Measurements from ENCODE around the gene POLD1.

POLD1 gene

GRCh38 chr19:50406156-50406820 is 22.1 kb downstream of the POLD1 start:
- Histone ChIP-seq H3K4me3 (ENCODE audit: insufficient read depth, low read length, poor library complexity, severe bottlenecking) (no peak overlapping the region), H3K9me3 (ENCODE audit: insufficient read depth, low read length) (no peaks in the 10 kb centered on the region), H3K79me2 (ENCODE audit: insufficient read depth, low read length) (no peaks in the 10 kb centered on the region), H4K20me1 (ENCODE audit: low read depth, low read length) (no peaks in the 10 kb centered on the region), H3K4me2 (ENCODE audit: low read depth, low read length, poor library complexity, severe bottlenecking) (no peak overlapping the region), H3F3A (ENCODE audit: insufficient read depth) (no peaks in the 10 kb centered on the region), H3K9ac (ENCODE audit: low read length) (no peak overlapping the region), H3K27me3 (ENCODE audit: low read length) (no peaks in the 10 kb centered on the region), H3K27ac (ENCODE audit: low read depth, low read length) (no peak overlapping the region), H3K9me2 (replicated peaks; ENCODE audit: insufficient read depth, low read length) (no peaks in the 10 kb centered on the region), H2AFZ (ENCODE audit: low read depth, low read length, severe bottlenecking) (no peak overlapping the region), H3K36me3 (ENCODE audit: low read length) (no peaks in the 10 kb centered on the region)
- no peak for TF ChIP-seq EZH2phosphoT487 (conservative IDR thresholded peaks at IDR 0.05; ENCODE audit: low read length)
- TF ChIP-seq CTCF (IDR thresholded peaks at IDR 0.05; ENCODE audit: insufficient read depth, low read length, poor library complexity, severe bottlenecking) = no peak

- TF ChIP-seq CTCF (IDR thresholded peaks at IDR 0.05; ENCODE audit: insufficient read depth, low read length, poor library complexity, severe bottlenecking) (no peak), EZH2phosphoT487 (conservative IDR thresholded peaks at IDR 0.05; ENCODE audit: low read length) (no peak)
- H3K4me2 ChIP-seq (ENCODE audit: low read depth, low read length, poor library complexity, severe bottlenecking) = no peak overlapping the region
- no peaks in the 10 kb centered on the region for H3K9me3 ChIP-seq (ENCODE audit: insufficient read depth, low read length)
Measured at GRCh38 chr19:50406829-50407228, 22.7 kb downstream of the POLD1 start.

GRCh38 chr19:50409347-50409746 is 25.2 kb downstream of the POLD1 start:
- Histone ChIP-seq H3K27ac (ENCODE audit: low read depth, low read length) (no peak overlapping the region), H2AFZ (ENCODE audit: low read depth, low read length, severe bottlenecking) (no peak overlapping the region), H3K4me2 (ENCODE audit: low read depth, low read length, poor library complexity, severe bottlenecking) (no peak overlapping the region), H3K9me2 (replicated peaks; ENCODE audit: insufficient read depth, low read length) (no peaks in the 10 kb centered on the region), H3K79me2 (ENCODE audit: insufficient read depth, low read length) (no peaks in the 10 kb centered on the region), H3K4me3 (ENCODE audit: insufficient read depth, low read length, poor library complexity, severe bottlenecking) (no peak overlapping the region), H3K36me3 (ENCODE audit: low read length) (no peaks in the 10 kb centered on the region), H3K9ac (ENCODE audit: low read length) (no peak overlapping the region), H3F3A (ENCODE audit: insufficient read depth) (peaks cover 9% of the 10 kb centered on the region), H3K9me3 (ENCODE audit: insufficient read depth, low read length) (no peaks in the 10 kb centered on the region), H4K20me1 (ENCODE audit: low read depth, low read length) (no peaks in the 10 kb centered on the region), H3K27me3 (ENCODE audit: low read length) (no peaks in the 10 kb centered on the region)
- no peak for TF ChIP-seq CTCF (IDR thresholded peaks at IDR 0.05; ENCODE audit: insufficient read depth, low read length, poor library complexity, severe bottlenecking)
- no peak for TF ChIP-seq EZH2phosphoT487 (conservative IDR thresholded peaks at IDR 0.05; ENCODE audit: low read length)

More at GRCh38 chr19:50406829-50407228, 22.7 kb downstream of the POLD1 start:
- Histone ChIP-seq H3K9ac (ENCODE audit: low read length) (no peak overlapping the region), H4K20me1 (ENCODE audit: low read depth, low read length) (no peaks in the 10 kb centered on the region), H3K79me2 (ENCODE audit: insufficient read depth, low read length) (no peaks in the 10 kb centered on the region), H3K36me3 (ENCODE audit: low read length) (no peaks in the 10 kb centered on the region), H3K9me2 (replicated peaks; ENCODE audit: insufficient read depth, low read length) (no peaks in the 10 kb centered on the region), H2AFZ (ENCODE audit: low read depth, low read length, severe bottlenecking) (no peak overlapping the region), H3K4me3 (ENCODE audit: insufficient read depth, low read length, poor library complexity, severe bottlenecking) (no peak overlapping the region), H3K27ac (ENCODE audit: low read depth, low read length) (no peak overlapping the region), H3F3A (ENCODE audit: insufficient read depth) (no peaks in the 10 kb centered on the region), H3K27me3 (ENCODE audit: low read length) (no peaks in the 10 kb centered on the region)
